ENCODE measurements around the gene UNCX. TPM values are rescaled to one million over a fixed set of nuclear protein-coding genes. Genes with fewer than 3 reads are reported as not detected.

UNCX gene
- polyA plus RNA-seq, 1 donor (not counting 4 experiments of a cell fraction or from before 2014, with no cell fraction given) = not detected

DNA sequence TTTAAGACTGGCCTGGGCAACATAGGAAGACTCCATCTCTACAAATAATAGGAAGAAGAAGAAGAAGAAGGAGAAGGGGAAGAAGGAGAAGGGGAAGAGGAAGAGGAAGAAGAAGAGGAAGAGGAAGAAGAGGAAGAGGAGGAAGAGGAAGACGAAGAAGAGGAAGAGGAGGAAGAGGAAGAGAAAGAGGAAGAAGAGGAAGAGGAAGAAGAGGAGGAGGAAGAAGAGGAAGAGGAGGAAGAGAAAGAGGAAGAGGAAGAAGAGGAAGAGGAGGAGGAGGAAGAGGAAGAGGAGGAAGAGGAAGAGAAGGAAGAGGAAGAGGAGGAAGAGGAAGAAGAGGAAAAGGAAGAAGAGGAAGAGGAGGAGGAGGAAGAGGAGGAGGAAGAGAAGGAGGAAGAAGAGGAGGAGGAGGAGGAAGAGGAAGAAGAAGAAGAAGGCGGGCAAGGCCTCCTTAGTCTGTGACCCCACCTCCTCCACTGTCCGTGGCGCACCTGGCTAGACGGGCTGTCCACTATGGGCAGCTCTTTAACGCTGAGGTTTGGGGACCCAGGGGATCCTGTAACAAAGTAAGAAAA lies 43.9 kb upstream of the UNCX start:
- Histone ChIP-seq H3K79me2 (ENCODE audit: control insufficient read depth, insufficient read depth, low read length) (no peaks in the 10 kb centered on the region), H2AFZ (ENCODE audit: control insufficient read depth, low read length) (no peak overlapping the region), H3K4me1 (ENCODE audit: control insufficient read depth, extremely low read depth, insufficient read depth, low read length) (peaks cover under 1% of the 10 kb centered on the region), H3K27ac (ENCODE audit: control insufficient read depth, insufficient read depth, low read length) (no peak overlapping the region), H3K36me3 (ENCODE audit: control insufficient read depth in 2 of 2, extremely low read depth in 1 of 2, insufficient read depth in 2 of 2, low read length in 2 of 2) (no peaks in the 10 kb centered on the region), H3K27me3 (ENCODE audit: control insufficient read depth, extremely low read depth, insufficient read depth, low read length) (peaks cover 6% of the 10 kb centered on the region), H3K9me3 (ENCODE audit: control insufficient read depth, low read depth, low read length) (no peaks in the 10 kb centered on the region), H3K4me3 (ENCODE audit: control insufficient read depth in 2 of 3, extremely low read depth in 1 of 3, insufficient read depth in 2 of 3, low read depth in 1 of 3, low read length in 3 of 3) (no peak overlapping the region), H3K4me2 (ENCODE audit: control insufficient read depth, extremely low read depth, insufficient read depth, low read depth, low read length) (no peak overlapping the region), H4K20me1 (ENCODE audit: control insufficient read depth, extremely low read depth, insufficient read depth, low read length) (no peaks in the 10 kb centered on the region), H3K9ac (ENCODE audit: control insufficient read depth, extremely low read depth, insufficient read depth, low read length) (no peak overlapping the region), H3K9me1 (ENCODE audit: control insufficient read depth, extremely low read depth, insufficient read depth, low read length) (no peaks in the 10 kb centered on the region)
- dilution Hi-C loops (cut with MboI; ENCODE audit: extremely low pct_ligation_motif_present, low sequenced_read_pairs) = no loop called here
- FAIRE-seq (no peak), DNase-seq (ENCODE audit: low read depth, low spot score) (no peak)
- TF ChIP-seq EZH2 (IDR thresholded peaks at IDR 0.05; ENCODE audit: low read length) = no peak
- TF ChIP-seq CTCF (optimal IDR thresholded peaks at IDR 0.05 in 1 of 3, IDR thresholded peaks at IDR 0.05 in 1 of 3, conservative IDR thresholded peaks at IDR 0.05 in 1 of 3; ENCODE audit: extremely low read depth in 1 of 3, insufficient read depth in 2 of 3, low read length in 3 of 3) = no peak

DNA sequence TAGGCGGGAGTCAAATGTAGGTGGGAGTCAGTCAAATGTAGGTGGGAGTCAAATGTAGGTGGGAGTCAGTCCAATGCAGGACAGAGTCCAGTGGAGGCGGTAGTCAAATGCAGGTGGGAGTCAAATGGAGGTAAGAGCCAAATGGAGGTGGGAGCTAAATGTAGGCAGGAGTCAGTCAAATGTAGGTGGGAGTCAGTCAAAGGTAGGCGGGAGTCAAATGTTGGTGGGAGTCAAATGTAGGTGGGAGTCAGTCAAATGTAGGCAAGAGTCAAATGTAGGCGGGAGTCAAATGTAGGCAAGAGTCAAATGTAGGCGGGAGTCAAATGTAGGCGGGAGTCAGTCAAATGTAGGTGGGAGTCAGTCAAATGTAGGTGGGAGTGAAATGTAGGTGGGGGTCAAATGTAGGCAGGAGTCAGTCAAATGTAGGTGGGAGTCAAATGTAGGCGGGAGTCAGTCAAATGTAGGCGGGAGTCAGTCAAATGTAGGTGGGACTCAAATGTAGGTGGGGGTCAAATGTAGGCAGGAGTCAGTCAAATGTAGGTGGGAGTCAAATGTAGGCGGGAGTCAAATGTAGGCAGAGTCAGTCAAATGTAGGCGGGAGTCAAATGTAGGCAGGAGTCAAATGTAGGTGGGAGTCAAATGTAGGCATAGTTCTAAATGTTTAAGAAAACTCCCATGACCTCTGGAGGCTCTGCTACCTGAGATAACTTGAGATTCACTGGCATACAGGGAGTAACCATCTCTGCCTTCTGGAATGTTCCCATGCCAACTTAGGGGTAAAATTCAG lies 42.5 kb upstream of the UNCX start:
- H3K9me3 ChIP-seq (ENCODE audit: control insufficient read depth, low read depth, low read length) = no peaks in the 10 kb centered on the region
- no peak overlapping the region for H2AFZ ChIP-seq (ENCODE audit: control insufficient read depth, low read length)
- peaks cover 15% of the 10 kb centered on the region for H3K27me3 ChIP-seq (ENCODE audit: control insufficient read depth, extremely low read depth, insufficient read depth, low read length)
- no peaks in the 10 kb centered on the region for H4K20me1 ChIP-seq (ENCODE audit: control insufficient read depth, extremely low read depth, insufficient read depth, low read length)
- dilution Hi-C loops (cut with MboI; ENCODE audit: extremely low pct_ligation_motif_present, low sequenced_read_pairs) = no loop called here
- no peak for FAIRE-seq
- H3K36me3 ChIP-seq (ENCODE audit: control insufficient read depth in 2 of 2, extremely low read depth in 1 of 2, insufficient read depth in 2 of 2, low read length in 2 of 2) = no peaks in the 10 kb centered on the region
- TF ChIP-seq CTCF (optimal IDR thresholded peaks at IDR 0.05 in 1 of 3, IDR thresholded peaks at IDR 0.05 in 1 of 3, conservative IDR thresholded peaks at IDR 0.05 in 1 of 3; ENCODE audit: extremely low read depth in 1 of 3, insufficient read depth in 2 of 3, low read length in 3 of 3) (no peak), EZH2 (IDR thresholded peaks at IDR 0.05; ENCODE audit: low read length) (no peak)
- no peak overlapping the region for H3K4me3 ChIP-seq (ENCODE audit: control insufficient read depth in 2 of 3, extremely low read depth in 1 of 3, insufficient read depth in 2 of 3, low read depth in 1 of 3, low read length in 3 of 3)
- H3K4me1 ChIP-seq (ENCODE audit: control insufficient read depth, extremely low read depth, insufficient read depth, low read length) = peaks cover 3% of the 10 kb centered on the region
- no peaks in the 10 kb centered on the region for H3K9me1 ChIP-seq (ENCODE audit: control insufficient read depth, extremely low read depth, insufficient read depth, low read length)
- no peak for DNase-seq (ENCODE audit: low read depth, low spot score)
- no peak overlapping the region for H3K4me2 ChIP-seq (ENCODE audit: control insufficient read depth, extremely low read depth, insufficient read depth, low read depth, low read length)
- no peak overlapping the region for H3K27ac ChIP-seq (ENCODE audit: control insufficient read depth, insufficient read depth, low read length)
- H3K79me2 ChIP-seq (ENCODE audit: control insufficient read depth, insufficient read depth, low read length) = no peaks in the 10 kb centered on the region
- no peak overlapping the region for H3K9ac ChIP-seq (ENCODE audit: control insufficient read depth, extremely low read depth, insufficient read depth, low read length)

All from keratinocyte (primary cell).